ENCODE measurements around the gene DLL4.

- TF ChIP-seq POLR2AphosphoS5 (IDR thresholded peaks at IDR 0.05), result no peak
- no peak for TF ChIP-seq CTCF (IDR thresholded peaks at IDR 0.05)
- no peak for TF ChIP-seq POLR2A (IDR thresholded peaks at IDR 0.05)
Measured at GRCh38 chr15:40957041-40957555, 28.0 kb downstream of the DLL4 start.
